SU-DHL-6 (cell line): ENCODE results near the gene CDH13.

Source experiments
- H2AFZ ChIP-seq: fragments of 200-600 bp; sonication (generic); 2 replicates; pipeline ENCODE4 v1.6.1; 2014; ENCODE audit warnings: low read depth, mild to moderate bottlenecking, moderate library complexity, mixed read lengths, antibody characterized with exemption, low read length; ENCODE audit not compliant: severe bottlenecking
- H3F3A ChIP-seq: fragments of 200-600 bp; shearing (Covaris generic); 2 replicates; pipeline ENCODE4 v1.6.0; 2016; ENCODE audit warnings: antibody characterized with exemption, mild to moderate bottlenecking; ENCODE audit not compliant: insufficient read depth
- H3K27ac ChIP-seq: fragments of 200-600 bp; sonication (generic); 2 replicates; pipeline ENCODE4 v1.5.1; 2016; ENCODE audit warnings: low read depth, mild to moderate bottlenecking, low read length, moderate library complexity, mixed read lengths
- H3K27me3 ChIP-seq: fragments of 200-600 bp; sonication (generic), shearing (Covaris generic); 2 replicates; pipeline ENCODE4 v1.6.0; 2014; ENCODE audit warnings: mild to moderate bottlenecking, low read length
- H3K36me3 ChIP-seq: fragments of 200-600 bp; sonication (generic); 2 replicates; pipeline ENCODE4 v1.6.1; 2014; ENCODE audit warnings: mild to moderate bottlenecking, low read length, mixed read lengths
- H3K4me2 ChIP-seq: fragments of 300-600, 200-600 bp; shearing (Covaris generic), sonication (generic); 2 replicates; pipeline ENCODE4 v1.6.0; 2014; ENCODE audit warnings: low read length, low read depth, mild to moderate bottlenecking; ENCODE audit not compliant: poor library complexity, severe bottlenecking
- H3K4me3 ChIP-seq: fragments of 200-600 bp; sonication (generic); 2 replicates; pipeline ENCODE4 v1.5.1; 2014; ENCODE audit warnings: antibody characterized with exemption, low read length, mild to moderate bottlenecking, mixed read lengths; ENCODE audit not compliant: insufficient read depth, poor library complexity, severe bottlenecking
- H3K79me2 ChIP-seq: fragments of 200-600 bp; sonication (generic); 2 replicates; pipeline ENCODE4 v1.6.1; 2014; ENCODE audit warnings: mild to moderate bottlenecking, low read length, moderate library complexity; ENCODE audit not compliant: insufficient read depth
- H3K9ac ChIP-seq: fragments of 200-600 bp; sonication (generic); 2 replicates; pipeline ENCODE4 v1.7.0; 2014; ENCODE audit warnings: mild to moderate bottlenecking, low read length
- H3K9me2 ChIP-seq: fragments of 200-600 bp; sonication (generic); replicated peaks from 2 replicates; pipeline ENCODE4 v1.6.1; 2014; ENCODE audit warnings: low read length; ENCODE audit not compliant: insufficient read depth
- H3K9me3 ChIP-seq: fragments of 200-600 bp; sonication (generic); 2 replicates; pipeline ENCODE4 v1.6.1; 2014; ENCODE audit warnings: low read length, mixed read lengths; ENCODE audit not compliant: insufficient read depth
- H4K20me1 ChIP-seq: fragments of 200-600 bp; sonication (generic); 2 replicates; pipeline ENCODE4 v1.6.1; 2014; ENCODE audit warnings: low read depth, mild to moderate bottlenecking, antibody characterized with exemption, low read length, moderate library complexity, mixed read lengths
- EZH2phosphoT487 ChIP-seq: fragments of 200-600 bp; sonication (generic), shearing (Covaris generic); conservative IDR thresholded peaks from 2 replicates; pipeline ENCODE4 v1.6.1; 2018; ENCODE audit warnings: mild to moderate bottlenecking, antibody characterized with exemption, low read length, moderate library complexity, mixed read lengths
- TF ChIP-seq, protein P1 (sequence below): fragments of 200-600 bp; sonication (generic); IDR thresholded peaks from one replicate; pipeline ENCODE4 v1.5.1; 2017; ENCODE audit warnings: antibody characterized with exemption, mild to moderate bottlenecking, low read length, moderate library complexity; ENCODE audit not compliant: insufficient read depth, poor library complexity, severe bottlenecking

Gene CDH13

DNA sequence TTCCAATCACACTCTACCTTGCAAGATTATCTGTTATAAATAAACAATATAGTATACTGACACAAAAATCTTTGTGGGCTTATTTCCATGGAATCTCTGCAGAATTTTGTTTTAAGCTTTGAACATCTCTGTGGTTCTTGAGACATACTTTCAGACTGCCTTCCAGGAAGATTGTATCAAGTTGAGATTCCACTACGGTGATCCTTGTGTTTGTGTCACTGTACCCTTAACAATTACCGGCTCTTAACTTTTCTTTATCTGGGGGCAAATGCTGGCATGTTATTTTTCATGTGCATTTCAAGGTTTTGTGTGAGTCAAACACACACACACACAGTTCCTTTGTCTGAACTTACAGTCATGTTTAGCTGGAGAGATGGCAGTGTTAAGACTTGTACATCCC lies 708.3 kb downstream of the CDH13 start:
- Histone ChIP-seq H3K36me3 (no peaks in the 10 kb centered on the region), H4K20me1 (no peaks in the 10 kb centered on the region), H3K27ac (no peak overlapping the region), H3F3A (no peaks in the 10 kb centered on the region), H3K9me3 (no peaks in the 10 kb centered on the region), H2AFZ (no peak overlapping the region), H3K9ac (no peak overlapping the region), H3K4me3 (no peak overlapping the region), H3K27me3 (no peaks in the 10 kb centered on the region), H3K9me2 (no peaks in the 10 kb centered on the region), H3K79me2 (no peaks in the 10 kb centered on the region), H3K4me2 (no peak overlapping the region)
- TF ChIP-seq, protein P1, sequence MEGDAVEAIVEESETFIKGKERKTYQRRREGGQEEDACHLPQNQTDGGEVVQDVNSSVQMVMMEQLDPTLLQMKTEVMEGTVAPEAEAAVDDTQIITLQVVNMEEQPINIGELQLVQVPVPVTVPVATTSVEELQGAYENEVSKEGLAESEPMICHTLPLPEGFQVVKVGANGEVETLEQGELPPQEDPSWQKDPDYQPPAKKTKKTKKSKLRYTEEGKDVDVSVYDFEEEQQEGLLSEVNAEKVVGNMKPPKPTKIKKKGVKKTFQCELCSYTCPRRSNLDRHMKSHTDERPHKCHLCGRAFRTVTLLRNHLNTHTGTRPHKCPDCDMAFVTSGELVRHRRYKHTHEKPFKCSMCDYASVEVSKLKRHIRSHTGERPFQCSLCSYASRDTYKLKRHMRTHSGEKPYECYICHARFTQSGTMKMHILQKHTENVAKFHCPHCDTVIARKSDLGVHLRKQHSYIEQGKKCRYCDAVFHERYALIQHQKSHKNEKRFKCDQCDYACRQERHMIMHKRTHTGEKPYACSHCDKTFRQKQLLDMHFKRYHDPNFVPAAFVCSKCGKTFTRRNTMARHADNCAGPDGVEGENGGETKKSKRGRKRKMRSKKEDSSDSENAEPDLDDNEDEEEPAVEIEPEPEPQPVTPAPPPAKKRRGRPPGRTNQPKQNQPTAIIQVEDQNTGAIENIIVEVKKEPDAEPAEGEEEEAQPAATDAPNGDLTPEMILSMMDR, result no peak
- TF ChIP-seq EZH2phosphoT487, result no peak

DNA sequence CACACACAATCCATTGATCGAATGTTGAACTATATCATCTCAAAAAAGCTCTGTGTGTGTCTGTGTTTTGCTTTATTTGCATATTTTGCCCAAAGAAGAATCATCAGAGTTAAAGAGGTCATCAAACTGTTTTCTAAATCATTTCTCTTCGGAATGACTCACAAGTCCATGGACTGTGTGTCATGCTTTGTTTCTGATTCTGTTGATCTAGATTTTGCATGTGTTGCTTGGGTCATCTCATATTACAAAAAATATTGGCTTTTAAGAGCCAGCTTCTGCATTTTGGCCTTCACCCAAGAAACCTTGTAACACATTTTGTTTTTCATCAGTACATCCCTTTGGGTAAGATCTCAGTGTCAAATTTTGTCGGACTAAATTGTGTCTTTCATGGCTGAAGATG lies 709.8 kb downstream of the CDH13 start:
- no peak for TF ChIP-seq EZH2phosphoT487
- TF ChIP-seq, protein P1, result no peak
- no peak overlapping the region for H3K4me2 ChIP-seq

DNA sequence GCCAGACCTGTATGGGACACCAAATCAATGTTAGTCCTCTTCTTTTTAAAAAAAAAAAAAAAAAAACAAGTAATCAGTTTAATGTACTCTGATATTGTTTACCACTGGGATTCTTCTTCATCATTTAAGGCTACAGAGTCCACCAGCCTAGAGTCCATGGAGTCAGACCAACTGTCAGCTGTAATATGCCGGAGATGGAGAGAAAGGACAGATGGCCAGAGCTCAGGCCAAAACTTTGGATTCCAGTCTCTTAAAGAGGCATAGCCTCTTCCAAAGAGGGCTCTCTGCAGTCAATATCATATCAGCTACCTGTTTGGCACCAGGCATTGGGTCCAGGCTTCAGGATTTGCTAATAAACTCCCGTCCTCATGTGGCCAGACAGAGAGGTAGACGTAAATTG lies 711.4 kb downstream of the CDH13 start:
- Histone ChIP-seq H3K36me3 (no peaks in the 10 kb centered on the region), H3K27ac (no peak overlapping the region), H3K79me2 (no peaks in the 10 kb centered on the region), H2AFZ (no peak overlapping the region), H3K4me2 (no peak overlapping the region), H3K4me3 (no peak overlapping the region), H3K9me3 (no peaks in the 10 kb centered on the region), H3K9ac (no peak overlapping the region), H3K27me3 (no peaks in the 10 kb centered on the region), H4K20me1 (no peaks in the 10 kb centered on the region), H3K9me2 (no peaks in the 10 kb centered on the region), H3F3A (no peaks in the 10 kb centered on the region)
- TF ChIP-seq, protein P1, result no peak
- no peak for TF ChIP-seq EZH2phosphoT487

More for the DNA sequence above, 709.8 kb downstream of the CDH13 start:
- Histone ChIP-seq H4K20me1 (no peaks in the 10 kb centered on the region), H2AFZ (no peak overlapping the region), H3K27ac (no peak overlapping the region), H3K27me3 (no peaks in the 10 kb centered on the region), H3K9me2 (no peaks in the 10 kb centered on the region), H3F3A (no peaks in the 10 kb centered on the region), H3K9me3 (no peaks in the 10 kb centered on the region), H3K36me3 (no peaks in the 10 kb centered on the region), H3K4me3 (no peak overlapping the region), H3K79me2 (no peaks in the 10 kb centered on the region), H3K9ac (no peak overlapping the region)
